Embryonic facial prominence (tissue), 1 donor: ENCODE data around the gene PAK5.

ENCODE experiments used
- DNase-seq: peaks from one replicate; pipeline ENCODE4 v3.0.0-alpha.2; 2016; ENCODE audit errors: extremely low spot score

Gene PAK5

DNA sequence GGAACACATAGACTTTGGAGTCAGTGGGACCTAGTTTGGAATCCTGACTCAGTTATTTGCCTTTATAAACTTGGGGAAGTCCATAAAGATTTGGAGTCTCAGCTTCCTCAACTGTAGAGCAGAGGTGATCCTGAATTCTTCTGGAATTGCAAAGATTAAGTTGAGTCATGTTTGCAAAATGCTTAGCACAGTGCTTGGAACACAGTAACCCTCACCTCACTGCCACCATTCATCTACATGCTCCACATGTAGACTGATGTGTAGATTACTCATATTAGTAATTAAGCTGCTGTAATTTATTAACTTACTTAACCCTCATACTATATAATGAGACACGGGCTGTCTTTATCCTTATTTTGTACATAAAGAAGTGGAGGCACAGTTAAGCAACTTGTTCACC is 263.0 kb downstream of the PAK5 start:
- no peak for DNase-seq

DNA sequence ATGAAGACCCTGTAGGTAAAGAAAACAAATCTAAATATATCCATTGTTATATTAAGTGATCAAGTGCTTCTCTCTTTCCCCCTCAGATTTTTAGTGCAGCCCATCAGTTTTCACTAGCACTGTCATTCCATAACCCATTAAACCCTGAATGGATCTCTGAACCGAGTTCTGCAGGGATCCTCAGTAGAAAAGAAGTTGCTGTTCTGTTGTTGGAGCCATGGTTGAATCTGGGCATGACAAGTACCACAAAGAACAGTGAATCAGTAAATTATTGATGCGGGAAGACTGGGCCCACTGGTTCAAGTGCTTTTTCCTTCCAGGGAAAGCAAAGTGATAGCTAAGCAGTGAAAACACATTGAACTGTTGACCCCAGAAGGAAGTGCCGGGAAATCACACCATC is 264.1 kb downstream of the PAK5 start:
- DNase-seq, result no peak

DNA sequence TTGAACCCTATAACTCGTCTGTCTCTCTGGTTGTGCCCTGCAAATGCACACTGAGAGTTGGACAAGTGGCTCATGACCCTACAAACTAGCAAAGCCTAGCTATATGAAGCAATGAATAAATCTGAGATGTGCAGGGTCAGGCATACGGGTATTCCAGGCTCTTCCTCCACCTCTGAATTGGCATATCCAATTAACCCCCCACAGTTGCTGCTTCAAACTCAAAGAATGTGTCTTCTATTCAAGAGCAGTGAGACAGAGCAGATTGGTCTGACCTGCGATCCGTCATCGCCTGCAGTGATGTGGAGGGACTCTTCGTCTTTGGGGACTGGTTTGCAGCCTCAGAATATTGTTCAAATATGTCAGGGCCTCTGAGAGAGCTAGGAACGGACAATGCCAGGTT is 264.7 kb downstream of the PAK5 start:
- no peak for DNase-seq

DNA sequence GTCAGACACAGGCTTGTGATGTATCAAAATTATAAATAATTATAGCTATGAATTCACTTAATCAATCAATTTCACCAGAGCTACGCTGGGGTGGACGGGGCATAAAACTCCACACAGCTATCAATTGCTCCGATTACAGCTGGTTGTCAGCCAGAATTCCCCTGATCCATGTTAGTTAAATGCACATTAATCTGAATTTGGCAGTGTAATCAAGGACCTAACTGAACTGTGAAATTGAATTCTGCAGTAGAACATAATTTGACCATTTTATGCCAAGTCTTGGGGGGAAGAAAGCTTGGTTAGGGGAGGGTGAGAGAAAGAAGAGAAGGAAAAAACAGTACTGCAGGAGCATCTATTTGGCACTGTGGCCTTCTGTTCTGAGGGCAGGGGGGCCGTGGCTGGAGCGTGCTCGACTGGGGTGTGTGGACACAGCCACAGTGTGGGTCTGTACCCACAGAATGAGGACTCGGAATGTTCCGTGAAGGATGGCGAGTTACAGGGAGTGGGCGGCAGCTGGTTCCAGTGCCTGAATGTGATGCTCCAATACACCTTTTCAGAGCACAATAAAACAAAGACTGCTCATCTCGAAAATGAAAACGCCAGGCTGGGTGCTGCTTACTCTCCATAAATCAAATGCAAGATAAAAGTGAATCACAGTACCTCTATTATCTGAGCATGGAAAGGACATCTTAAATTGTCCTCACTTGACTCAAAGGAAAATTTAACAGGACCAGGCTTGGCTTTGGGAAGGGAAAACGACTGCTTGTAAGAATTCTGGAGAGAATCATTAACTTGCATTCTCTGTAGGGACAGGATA is 265.3 kb downstream of the PAK5 start:
- no peak for DNase-seq

DNA sequence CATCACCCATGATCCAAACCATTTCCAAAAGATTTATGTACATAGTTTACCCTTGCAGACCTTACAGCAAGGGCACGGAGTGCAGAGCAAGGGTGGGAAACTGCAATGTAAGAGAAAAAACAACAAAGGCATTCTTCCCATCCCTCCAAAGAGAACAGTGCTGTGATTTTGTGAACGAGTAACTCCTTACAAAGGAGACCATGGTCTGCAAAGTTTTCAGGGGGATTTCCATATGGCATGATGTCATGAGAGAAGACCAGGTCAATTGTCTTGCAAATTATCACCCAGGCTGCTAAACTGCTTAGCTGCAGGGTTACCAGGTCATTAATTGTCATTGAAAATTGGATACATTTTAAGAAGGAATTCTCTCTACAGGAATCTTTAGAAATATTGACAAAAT is 266.2 kb downstream of the PAK5 start:
- no peak for DNase-seq

DNA sequence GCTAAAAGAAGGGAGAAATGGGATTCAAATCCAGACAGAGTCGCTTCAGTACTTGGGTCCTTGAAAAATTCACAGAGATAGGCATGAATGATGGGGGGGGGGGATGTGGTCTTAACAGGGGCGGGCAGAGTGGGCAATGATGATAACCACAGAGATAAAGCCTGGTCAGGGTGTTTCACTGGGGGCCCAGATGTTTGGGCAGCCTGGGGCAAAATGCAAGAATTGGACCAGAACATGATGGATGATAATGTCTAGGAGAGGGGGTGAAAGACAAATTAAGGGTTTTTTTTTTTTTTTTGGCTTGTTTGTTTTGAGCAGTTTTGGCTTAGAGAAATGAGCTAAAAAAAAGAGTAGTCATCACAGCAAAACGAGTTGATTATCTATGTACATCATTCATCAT is 267.1 kb downstream of the PAK5 start:
- no peak for DNase-seq

DNA sequence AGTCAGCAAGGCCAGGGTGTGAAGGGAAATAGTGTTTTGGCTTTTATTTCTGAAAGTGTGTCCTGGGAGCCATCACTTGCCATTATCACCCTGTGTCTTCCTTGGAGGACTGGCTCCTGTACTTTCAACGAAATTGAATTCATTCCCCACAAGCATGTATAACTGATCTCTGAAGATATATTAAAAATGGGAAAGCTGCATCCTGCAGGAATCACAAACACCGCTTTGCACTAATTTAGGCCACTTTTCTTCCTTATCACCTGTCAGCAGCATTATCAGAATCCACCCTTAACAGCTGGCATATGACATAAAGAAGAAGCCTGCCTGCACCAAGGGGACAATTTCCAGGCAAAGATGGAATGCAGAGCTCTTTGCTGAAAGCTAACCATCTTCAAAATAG is 268.3 kb downstream of the PAK5 start:
- DNase-seq, result no peak

DNA sequence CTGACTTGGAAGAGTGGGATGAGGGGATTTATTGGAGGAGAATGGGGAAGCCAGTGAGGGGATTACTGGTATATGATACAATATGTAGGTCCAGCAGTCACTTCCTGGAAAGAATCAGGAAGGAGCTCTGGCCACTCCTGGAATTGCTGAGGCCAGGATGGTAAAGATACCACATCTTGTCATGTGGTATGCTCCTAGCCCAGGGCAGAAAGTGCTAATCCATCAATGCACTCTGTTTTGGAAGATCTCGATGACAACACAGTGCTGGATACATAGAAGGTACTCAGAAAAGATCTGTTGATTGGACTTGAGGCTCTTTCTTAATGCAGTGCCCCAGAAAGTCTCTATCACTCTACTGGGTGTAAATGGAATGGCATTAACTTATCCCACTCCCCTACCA is 271.9 kb downstream of the PAK5 start:
- DNase-seq, result no peak

DNA sequence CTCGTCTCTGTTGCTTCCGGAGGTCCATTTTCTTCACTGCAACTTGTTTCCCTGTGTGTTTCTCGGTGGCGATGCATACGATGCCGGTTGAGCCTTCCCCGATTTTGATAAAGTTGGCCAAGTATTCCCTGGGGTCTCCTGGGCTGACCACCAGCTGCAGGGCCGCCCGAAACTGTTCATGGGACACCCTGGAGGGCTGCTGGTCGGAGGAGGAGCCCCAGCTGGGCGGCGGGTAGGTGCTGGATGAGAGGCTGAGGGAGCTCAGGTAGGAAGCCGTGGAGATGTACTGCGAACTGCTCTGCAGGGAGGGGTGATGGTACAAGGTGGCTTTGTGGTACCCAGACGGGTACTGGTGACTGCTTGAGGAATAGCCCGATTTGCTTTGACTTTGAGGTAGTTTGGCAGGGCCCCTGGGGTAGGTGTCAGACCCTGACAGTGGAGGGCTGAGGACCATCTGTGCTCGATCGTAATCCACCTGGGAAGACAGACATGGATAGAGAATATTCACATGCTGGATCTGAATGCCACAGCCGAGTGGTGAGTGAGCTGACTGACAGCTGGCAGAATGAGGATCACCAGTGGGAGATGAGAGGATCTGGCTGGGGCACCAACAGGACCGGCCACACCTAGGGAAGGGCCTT is 272.8 kb downstream of the PAK5 start:
- no peak for DNase-seq

DNA sequence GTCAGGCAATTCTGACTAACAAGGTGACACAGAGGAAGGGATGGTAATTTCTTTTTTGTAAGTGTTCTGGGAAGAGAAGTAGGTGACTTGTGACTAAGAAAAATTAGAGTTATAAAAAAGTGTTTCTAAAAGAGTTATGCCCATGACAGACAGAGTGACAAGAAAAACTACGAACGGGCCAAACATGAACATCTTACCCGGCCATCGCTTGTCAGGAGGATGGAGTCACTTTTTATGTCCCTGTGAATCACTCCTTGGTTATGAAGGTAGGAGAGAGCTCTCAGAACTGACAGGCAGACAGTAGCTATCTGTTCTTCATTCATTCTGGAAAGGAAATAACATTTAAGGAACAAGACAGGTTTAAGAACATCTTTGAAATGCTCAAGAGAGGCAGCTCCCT is 281.5 kb downstream of the PAK5 start:
- DNase-seq, result no peak

DNA sequence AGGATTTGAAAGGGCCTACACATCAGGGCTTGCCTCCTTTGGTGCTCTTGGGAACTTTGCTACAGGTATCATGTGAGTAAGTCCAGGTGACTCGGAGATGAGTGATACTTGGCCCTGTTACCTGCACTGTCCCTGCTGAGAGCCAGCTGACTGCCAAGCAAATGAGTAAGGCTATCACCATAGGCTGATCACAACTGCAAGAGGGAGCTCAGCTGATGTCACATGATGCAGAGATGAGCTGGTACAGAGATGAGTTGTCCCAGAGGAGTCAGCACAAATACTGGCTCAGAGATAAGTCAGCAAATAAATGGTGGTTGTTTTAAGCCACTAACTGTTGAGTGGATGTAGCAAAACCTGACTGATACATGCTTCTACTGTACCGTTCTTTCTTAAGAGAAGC is 283.1 kb downstream of the PAK5 start:
- no peak for DNase-seq

DNA sequence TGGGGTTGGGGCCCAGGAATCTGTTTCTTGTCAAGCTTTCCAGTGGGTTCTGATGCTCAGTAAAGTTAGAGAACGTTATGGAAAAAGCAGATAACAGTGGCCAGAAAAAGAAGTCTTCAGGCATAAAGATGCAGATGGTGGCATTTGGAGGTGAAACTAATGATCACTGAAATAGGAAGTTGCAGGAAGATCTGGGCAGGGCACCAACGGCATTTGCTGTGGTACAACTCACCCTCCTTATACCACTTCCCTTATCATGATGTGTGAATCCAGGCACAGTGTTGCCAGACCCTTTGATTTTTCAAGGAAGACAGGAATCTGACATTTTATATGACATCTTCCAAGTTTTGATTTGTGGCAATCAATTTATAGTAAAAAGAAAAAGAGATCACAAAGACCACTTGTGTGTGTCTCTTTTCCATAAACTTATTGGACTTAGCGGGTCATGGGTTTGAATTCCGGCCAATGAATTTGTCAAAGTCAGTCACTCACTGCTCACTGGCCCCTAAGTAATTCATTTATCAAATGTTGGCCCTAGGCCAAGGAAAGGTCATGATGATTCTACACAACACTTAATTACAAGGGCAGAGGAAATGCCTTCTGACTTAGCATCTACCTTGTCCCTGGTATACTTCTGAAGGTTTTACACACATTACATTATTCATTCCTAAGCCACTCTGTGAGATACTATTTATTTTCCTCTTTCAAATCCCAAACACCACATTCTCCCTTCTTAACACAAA is 286.9 kb downstream of the PAK5 start:
- DNase-seq, result no peak

DNA sequence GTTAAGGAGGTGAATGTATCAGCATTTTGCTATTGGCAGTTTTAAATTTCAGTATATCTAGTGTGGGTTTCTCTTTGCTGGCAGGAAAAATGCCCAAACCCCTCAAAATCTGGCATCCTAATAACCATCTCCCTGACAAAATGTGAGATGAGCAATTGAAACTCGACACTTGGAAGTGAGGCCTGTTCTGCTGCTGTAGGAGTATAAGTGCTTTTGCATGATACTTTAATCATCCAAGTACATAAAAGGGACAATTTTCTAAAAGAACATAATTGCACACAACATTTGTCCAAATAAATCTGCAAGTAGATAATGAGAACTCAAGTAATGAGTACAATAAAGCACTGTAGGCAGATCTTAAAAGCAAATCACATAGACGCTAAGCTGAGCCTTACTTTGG is 288.0 kb downstream of the PAK5 start:
- no peak for DNase-seq

DNA sequence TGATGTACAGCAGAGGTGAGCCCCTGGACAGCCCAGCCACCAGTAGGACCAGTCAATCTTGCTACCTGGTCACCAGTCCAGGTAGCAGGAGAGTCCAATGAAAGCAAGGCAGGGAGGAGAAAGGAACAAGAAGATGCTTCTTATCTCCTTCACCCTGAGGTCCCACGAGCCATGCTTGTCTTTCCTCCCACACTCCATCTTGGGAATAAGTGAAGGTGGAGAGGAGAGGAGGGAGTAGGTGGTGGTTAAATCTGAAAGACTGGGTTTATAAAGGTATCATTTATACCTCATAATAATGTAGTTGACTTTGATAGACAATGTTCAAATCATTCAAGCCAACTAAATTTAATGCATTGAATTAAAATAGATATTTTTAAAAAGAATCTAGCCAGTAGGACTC is 288.6 kb downstream of the PAK5 start:
- no peak for DNase-seq

DNA sequence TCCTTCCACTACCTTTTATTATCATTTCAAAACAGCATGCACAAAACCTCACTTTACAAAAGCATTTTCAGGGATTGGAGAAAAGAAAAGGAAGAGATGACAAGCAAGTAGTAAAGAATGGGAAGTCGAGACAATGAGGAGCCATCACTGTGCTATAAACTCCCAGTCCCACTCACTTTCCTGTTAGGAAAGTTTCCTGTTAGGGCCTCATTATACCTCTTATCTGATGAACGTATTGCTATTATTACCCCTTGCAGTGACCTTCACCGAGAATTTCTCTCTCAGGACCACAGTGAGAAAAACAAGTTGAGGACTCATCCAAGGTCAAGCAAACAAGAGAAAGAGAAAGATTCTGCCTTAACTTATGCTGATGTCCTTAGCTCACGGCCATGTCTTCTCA is 295.7 kb downstream of the PAK5 start:
- no peak for DNase-seq

DNA sequence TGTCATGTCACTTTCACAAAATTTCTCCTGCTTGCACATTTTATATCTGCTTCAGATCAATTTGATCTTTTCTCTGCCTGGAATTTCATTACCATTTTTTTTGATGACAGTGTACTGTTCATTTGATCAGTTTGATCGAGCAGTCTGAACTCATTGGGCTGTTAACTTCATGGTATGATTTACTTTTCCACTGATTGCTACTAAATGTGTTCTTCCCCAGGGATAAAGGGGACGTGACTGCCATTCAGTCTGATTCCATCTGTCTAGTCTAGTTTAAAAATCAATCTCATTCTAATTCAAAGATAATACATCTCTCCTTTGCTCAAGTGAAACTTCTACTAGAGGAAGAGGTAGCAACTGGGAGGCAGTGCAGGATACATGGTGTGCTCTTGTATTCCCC is 303.4 kb downstream of the PAK5 start:
- DNase-seq, result no peak

DNA sequence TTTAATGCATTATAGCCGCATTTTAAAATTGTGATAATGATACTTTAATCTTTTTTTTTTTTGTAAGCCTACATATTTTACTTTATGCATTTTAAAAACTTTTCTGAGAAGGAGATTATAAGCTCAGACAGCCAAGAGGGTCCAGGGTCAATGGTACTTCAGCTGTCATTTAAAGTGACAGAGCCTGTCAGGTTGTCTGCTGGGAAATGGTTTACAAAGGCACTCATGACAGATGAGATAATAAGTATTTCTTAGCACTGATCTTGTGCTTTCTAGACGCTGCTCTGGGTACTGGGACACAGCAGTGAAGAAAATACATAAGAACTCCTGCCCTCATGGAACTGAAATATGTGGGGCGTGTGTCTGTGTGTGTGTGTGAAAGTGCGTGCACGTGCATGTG is 304.9 kb downstream of the PAK5 start:
- DNase-seq, result no peak

DNA sequence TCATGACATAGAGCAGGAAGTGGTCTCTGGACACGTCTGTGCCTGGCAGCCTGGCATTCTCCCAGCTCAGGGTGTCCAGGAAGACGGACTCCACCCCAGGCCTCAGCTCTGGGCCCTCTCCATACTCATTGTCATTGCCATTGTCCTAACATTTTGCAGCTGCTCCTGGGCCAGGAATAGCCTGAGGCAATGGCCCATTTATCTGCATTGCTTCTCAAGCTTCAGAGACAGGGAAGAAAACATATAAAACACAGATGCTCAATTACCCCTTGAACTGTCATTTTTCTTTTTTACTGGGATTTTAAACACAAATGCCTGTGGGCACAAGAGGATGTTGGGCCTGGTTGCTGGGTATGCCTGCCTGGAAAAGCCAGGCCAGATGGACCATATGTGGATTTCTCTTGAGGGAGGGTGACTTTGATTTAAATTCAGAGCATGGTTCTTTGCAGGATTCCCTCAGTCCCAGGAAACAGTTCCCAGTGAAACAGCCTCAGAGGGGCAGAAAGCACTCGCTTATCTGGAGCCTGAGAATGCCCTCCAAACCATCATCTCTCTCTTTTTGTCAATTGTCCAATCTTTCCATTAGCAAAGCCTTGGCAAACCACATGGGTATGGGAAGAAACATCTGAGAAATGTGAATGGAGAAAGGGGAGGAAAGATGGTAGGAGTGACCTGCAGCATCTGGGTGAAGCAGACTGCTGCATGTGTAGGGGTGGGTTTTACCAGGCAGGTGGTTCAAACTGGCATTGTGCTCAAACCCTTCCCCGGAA is 306.6 kb downstream of the PAK5 start:
- no peak for DNase-seq

DNA sequence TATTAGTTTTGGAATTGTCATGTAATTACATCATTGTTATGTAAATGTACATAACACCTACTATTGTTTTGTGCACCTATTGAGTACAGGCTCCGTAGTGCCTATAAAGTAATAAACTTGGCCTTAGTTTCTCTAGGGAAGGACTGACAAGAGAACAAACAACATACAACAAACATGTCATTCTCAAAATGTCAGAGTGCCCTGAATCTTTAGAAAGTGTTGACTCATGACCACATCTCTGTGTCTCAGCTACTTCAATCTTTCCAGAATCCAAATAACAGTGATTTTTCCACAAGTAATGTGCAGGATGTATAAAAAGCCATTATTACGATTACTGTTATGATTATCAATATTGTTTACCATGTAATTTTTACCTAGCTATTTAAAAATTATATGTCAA is 307.3 kb downstream of the PAK5 start:
- no peak for DNase-seq

DNA sequence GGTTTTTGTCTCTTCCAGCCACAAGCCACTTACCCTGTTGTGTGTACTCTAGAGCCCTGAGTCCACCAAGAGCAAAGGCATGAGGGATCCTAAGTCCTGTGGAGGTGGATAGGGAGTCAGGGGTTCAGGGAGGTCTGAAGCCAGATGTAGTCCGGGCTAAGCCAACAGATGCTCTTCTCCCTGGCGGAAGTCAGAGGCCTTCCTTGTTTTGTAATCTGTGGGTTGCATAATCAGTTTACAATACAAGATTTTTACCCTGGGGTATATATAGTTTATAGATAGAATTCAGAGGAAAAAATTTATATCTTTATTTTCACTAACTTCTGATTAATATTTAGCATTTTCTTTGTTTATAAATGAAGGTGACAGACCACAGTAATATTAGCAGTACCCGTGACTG is 315.2 kb downstream of the PAK5 start:
- DNase-seq, result no peak

DNA sequence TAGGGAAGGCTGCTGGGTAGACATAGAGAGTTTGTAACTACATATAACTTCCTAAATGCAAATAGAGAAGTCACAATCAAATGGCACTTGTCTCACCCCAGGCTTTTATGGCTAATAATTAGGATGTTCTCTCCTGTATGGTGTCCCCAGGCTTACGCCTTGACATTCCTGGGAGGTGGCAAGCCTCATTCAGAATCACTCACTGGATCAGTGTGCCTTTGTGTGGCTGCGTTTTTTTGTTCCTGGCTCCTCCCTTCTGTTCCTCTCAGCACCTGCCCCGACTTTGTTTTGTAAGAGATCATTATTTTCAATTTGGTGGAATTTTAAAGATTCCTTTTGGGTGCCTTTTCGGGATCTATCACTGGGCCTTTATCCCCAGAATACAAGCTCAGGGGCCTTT is 318.8 kb downstream of the PAK5 start:
- no peak for DNase-seq

DNA sequence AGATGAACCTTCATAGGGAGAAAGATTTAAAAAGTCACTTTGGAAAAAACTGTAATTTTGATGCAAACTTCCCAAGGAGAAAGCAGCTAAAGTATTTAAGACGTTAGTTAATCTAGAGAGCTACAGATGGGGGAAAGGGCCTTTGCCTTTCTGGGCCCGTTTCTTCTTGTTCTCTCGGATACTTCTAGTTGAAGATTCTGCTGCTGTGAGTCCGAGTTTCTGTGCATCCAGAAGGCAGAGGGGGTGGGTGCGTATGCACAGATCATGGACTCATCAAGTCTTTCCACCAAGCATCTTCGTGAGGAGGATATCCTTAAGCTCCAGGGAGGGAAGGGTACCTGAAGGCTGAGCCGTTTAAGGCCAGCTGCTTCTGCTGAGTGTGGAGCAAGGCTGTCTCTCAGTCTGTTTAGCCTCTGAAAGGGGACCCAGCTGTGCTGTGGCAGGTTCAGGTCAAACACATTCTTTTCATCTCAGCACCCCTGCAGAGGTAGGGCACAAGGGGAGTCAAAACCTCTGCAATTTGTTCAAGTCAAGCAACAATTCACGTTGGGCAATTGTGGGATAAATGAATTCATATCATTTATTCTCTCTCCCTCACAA is 320.2 kb downstream of the PAK5 start:
- no peak for DNase-seq
